ENCODE data around the gene GRM5. TPM values are rescaled to one million over a fixed set of nuclear protein-coding genes. Genes with fewer than 3 reads are reported as not detected.

Gene GRM5
- total RNA-seq, 4 donors from 2014 or later = 0.09 TPM; not detected in 3

- Histone ChIP-seq H3K4me1 (peaks cover 0 to 4% (median 0%) of the 10 kb centered on the region in 3 donors), H3K36me3 (no peaks in the 10 kb centered on the region), H3K27ac (no peak overlapping the region), H3K27me3 (no peaks in the 10 kb centered on the region), H3K9me3 (no peaks in the 10 kb centered on the region), H3K4me3 (no peak overlapping the region)
- intact Hi-C loops (cut with DNase I) = no loop called here
- 76 to 79% methylated on average over 3 of the region's 3 CpGs for WGBS, 2 donors
- no peak for DNase-seq
- TF ChIP-seq CTCF (IDR thresholded peaks at IDR 0.05) (no peak), POLR2A (IDR thresholded peaks at IDR 0.05) (no peak)
Observed at GRCh38 chr11:88544656-88545280, 521.0 kb downstream of the GRM5 start.

GRCh38 chr11:88543902-88544655 lies 521.7 kb downstream of the GRM5 start:
- 47 to 52% methylated on average over 5 of the region's 5 CpGs for WGBS, 2 donors
- intact Hi-C loops (cut with DNase I) = no loop called here
- Histone ChIP-seq H3K4me3 (no peak overlapping the region), H3K27ac (no peak overlapping the region), H3K27me3 (no peaks in the 10 kb centered on the region), H3K9me3 (no peaks in the 10 kb centered on the region), H3K4me1 (peaks cover 0 to 4% (median 0%) of the 10 kb centered on the region in 3 donors), H3K36me3 (no peaks in the 10 kb centered on the region)
- DNase-seq = peak; percentile 2
- peak; percentile 79 to 97 (median 90) for TF ChIP-seq CTCF (IDR thresholded peaks at IDR 0.05)
- TF ChIP-seq POLR2A (IDR thresholded peaks at IDR 0.05) = no peak

GRCh38 chr11:88541006-88541405 lies 524.8 kb downstream of the GRM5 start:
- H3K27me3 ChIP-seq = no peaks in the 10 kb centered on the region
- TF ChIP-seq CTCF (IDR thresholded peaks at IDR 0.05) (no peak), POLR2A (IDR thresholded peaks at IDR 0.05) (no peak)
- no peaks in the 10 kb centered on the region for H3K36me3 ChIP-seq
- no peaks in the 10 kb centered on the region for H3K9me3 ChIP-seq
- H3K27ac ChIP-seq = no peak overlapping the region
- intact Hi-C loops (cut with DNase I) = no loop called here
- DNase-seq = no peak
- H3K4me3 ChIP-seq = no peak overlapping the region
- peaks cover 0 to 25% (median 16%) of the 10 kb centered on the region in 3 donors for H3K4me1 ChIP-seq
- 81 to 82% methylated on average over 6 of the region's 6 CpGs for WGBS, 2 donors

GRCh38 chr11:88538098-88538497 lies 527.7 kb downstream of the GRM5 start:
- no peak overlapping the region for H3K27ac ChIP-seq
- TF ChIP-seq CTCF (IDR thresholded peaks at IDR 0.05) (no peak), POLR2A (IDR thresholded peaks at IDR 0.05) (no peak)
- intact Hi-C loops (cut with DNase I) = loop anchor here (10.0 kb wide), 1 partner anchor 103 kb away; no protein-coding TSS in a partner anchor

GRCh38 chr11:88537613-88538012 lies 528.2 kb downstream of the GRM5 start:
- Histone ChIP-seq H3K27me3 (no peaks in the 10 kb centered on the region), H3K9me3 (no peaks in the 10 kb centered on the region), H3K27ac (no peak overlapping the region), H3K4me3 (no peak overlapping the region), H3K36me3 (no peaks in the 10 kb centered on the region), H3K4me1 (peaks cover 0 to 25% (median 16%) of the 10 kb centered on the region in 3 donors)
- intact Hi-C loops (cut with DNase I) = loop anchor here (10.0 kb wide), 1 partner anchor 103 kb away; no protein-coding TSS in a partner anchor
- no peak for DNase-seq
- WGBS, 2 donors = 33 to 46% methylated on average over 2 of the region's 2 CpGs
- no peak for TF ChIP-seq POLR2A (IDR thresholded peaks at IDR 0.05)
- no peak for TF ChIP-seq CTCF (IDR thresholded peaks at IDR 0.05)

More at GRCh38 chr11:88538098-88538497, 527.7 kb downstream of the GRM5 start:
- H3K36me3 ChIP-seq = no peaks in the 10 kb centered on the region
- 29 to 30% methylated on average over 1 of the region's 1 CpG for WGBS, 2 donors
- H3K4me1 ChIP-seq = peaks cover 0 to 25% (median 16%) of the 10 kb centered on the region in 3 donors
- no peaks in the 10 kb centered on the region for H3K9me3 ChIP-seq
- no peak overlapping the region for H3K4me3 ChIP-seq
- H3K27me3 ChIP-seq = no peaks in the 10 kb centered on the region
- DNase-seq = no peak

Measured in esophagus squamous epithelium (tissue), 5 donors.